Vagina (tissue), 2 donors: Measurements from ENCODE around the gene PRSS27. TPM values are rescaled to one million over a fixed set of nuclear protein-coding genes. Genes with fewer than 3 reads are reported as not detected.

Experiments
- DNase-seq, 2 donors: peaks; one replicate each; pipeline ENCODE4 v3.0.0-alpha.2; 2017; ENCODE audit errors: extremely low spot score in 2 of 2
- H3K27ac ChIP-seq: fragments of 200-600 bp; sonication (generic); one replicate; pipeline ENCODE4 v1.5.1; 2019
- H3K27me3 ChIP-seq: fragments of 200-600 bp; sonication (generic); one replicate; pipeline ENCODE4 v1.5.1; 2019
- H3K36me3 ChIP-seq, 2 donors: fragments of 200-600 bp; sonication (generic); one replicate each; pipeline ENCODE4 v1.5.1; 2017 to 2019
- H3K4me1 ChIP-seq: fragments of 200-600 bp; sonication (generic); one replicate; pipeline ENCODE4 v1.5.1; 2019
- H3K4me3 ChIP-seq, 2 donors: fragments of 200-600 bp; sonication (generic); 1 replicate in 1 of 2; 2 replicates in 1 of 2; pipeline ENCODE4 v1.5.1; 2016 to 2019
- H3K9me3 ChIP-seq: fragments of 200-600 bp; sonication (generic); one replicate; pipeline ENCODE4 v1.5.1; 2019
- CTCF ChIP-seq, 3 experiments: fragments of 450-650 bp in 2 of 3; fragments of 200-600 bp in 1 of 3; sonication (generic) in 1 of 3; IDR thresholded peaks; one replicate each; pipeline ENCODE4 v1.5.1; 2017 to 2019; ENCODE audit warnings: antibody characterized with exemption in 3 of 3, mild to moderate bottlenecking in 2 of 3, moderate library complexity in 2 of 3
- POLR2A ChIP-seq, 2 donors: fragments of 450-650 bp; IDR thresholded peaks; one replicate each; pipeline ENCODE4 v1.6.1; 2017; ENCODE audit warnings: antibody characterized with exemption in 2 of 2, mild to moderate bottlenecking in 2 of 2, moderate library complexity in 2 of 2
- POLR2AphosphoS5 ChIP-seq, 2 donors: sonication (generic); formaldehyde crosslinking; IDR thresholded peaks; one replicate each; pipeline ENCODE4 v1.9.0; 2017; ENCODE audit warnings: antibody characterized with exemption in 2 of 2, mild to moderate bottlenecking in 2 of 2, low read depth in 1 of 2; ENCODE audit not compliant: insufficient read depth in 1 of 2
- intact Hi-C: fragments of 100-400 bp; cut with DNase I; formaldehyde crosslinking; loops from one replicate; pipeline ENCODE4 v1.15.1; 2023
- total RNA-seq: library from RNA; depleted of rRNA; stranded (reverse); fragments of >200 nt; gene quantifications from one replicate; pipeline ENCODE4 v1.2.3, GENCODE V29; 2016

PRSS27 gene
- total RNA-seq, 1 donor from 2014 or later, result 61.6 TPM

DNA sequence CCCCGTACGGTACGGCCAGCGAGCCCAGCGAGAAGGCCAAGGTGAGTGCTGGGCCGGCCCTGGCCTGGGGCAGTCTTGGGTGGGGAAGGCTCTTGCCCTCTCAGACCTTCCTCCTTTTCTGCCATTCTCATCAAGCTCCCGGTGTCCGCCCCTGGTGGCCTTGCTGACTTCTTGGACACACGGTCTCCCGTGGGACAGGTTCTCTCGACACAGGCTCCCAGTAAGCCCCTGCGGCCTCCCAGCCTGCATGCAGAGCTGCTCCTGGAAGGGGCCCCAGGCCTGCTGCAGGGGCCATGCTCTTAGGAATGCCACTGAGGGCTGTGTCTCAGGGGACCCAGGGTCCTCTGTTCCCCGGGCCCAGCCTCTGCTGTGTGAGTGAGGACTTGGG, 17.6 kb downstream of the PRSS27 start:
- H3K9me3 ChIP-seq, result no peaks in the 10 kb centered on the region
- no peaks in the 10 kb centered on the region for H3K4me1 ChIP-seq
- intact Hi-C loops, result no loop called here
- H3K27me3 ChIP-seq, result no peaks in the 10 kb centered on the region
- no peak overlapping the region for H3K4me3 ChIP-seq
- no peak overlapping the region for H3K27ac ChIP-seq
- H3K36me3 ChIP-seq, result peaks cover 0 to 65% of the 10 kb centered on the region in 2 donors
- TF ChIP-seq POLR2AphosphoS5 (IDR thresholded peaks at IDR 0.05; ENCODE audit: insufficient read depth in 1 of 2, low read depth in 1 of 2) (no peak), POLR2A (IDR thresholded peaks at IDR 0.05) (no peak)
- no peak for DNase-seq

GRCh38 chr16:2701713-2702437, 18.1 kb downstream of the PRSS27 start:
- peaks cover 0 to 64% of the 10 kb centered on the region in 2 donors for H3K36me3 ChIP-seq
- H3K27me3 ChIP-seq, result no peaks in the 10 kb centered on the region
- DNase-seq, result no peak
- no peaks in the 10 kb centered on the region for H3K4me1 ChIP-seq
- no peaks in the 10 kb centered on the region for H3K9me3 ChIP-seq
- TF ChIP-seq CTCF (IDR thresholded peaks at IDR 0.05) (no peak), POLR2A (IDR thresholded peaks at IDR 0.05) (no peak), POLR2AphosphoS5 (IDR thresholded peaks at IDR 0.05; ENCODE audit: insufficient read depth in 1 of 2, low read depth in 1 of 2) (no peak)
- intact Hi-C loops, result no loop called here
- H3K4me3 ChIP-seq, result no peak overlapping the region
- no peak overlapping the region for H3K27ac ChIP-seq

DNA sequence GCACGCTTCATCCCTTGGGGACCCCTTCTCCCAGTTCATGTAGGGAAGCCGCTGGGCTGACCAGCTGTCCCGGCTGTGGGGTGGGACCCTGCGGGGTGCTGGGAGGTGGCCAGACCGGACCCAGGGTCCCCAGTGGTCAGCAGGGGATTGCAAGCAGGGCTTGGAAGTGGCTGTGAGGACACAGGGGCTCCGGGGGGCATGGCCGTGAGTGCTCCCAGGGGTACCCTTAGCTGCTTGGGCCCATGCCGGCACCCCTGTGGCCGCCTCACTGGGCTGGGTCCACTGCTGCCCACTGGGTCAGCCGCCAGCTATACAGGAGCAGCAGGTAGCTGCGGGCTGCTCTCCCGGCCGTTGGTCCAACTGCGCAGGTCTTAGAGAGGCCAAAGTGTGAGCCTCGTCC, 18.8 kb downstream of the PRSS27 start:
- Histone ChIP-seq H3K4me1 (no peaks in the 10 kb centered on the region), H3K27me3 (no peaks in the 10 kb centered on the region), H3K9me3 (no peaks in the 10 kb centered on the region), H3K27ac (no peak overlapping the region), H3K4me3 (no peak overlapping the region), H3K36me3 (peaks cover 0 to 65% of the 10 kb centered on the region in 2 donors)
- intact Hi-C loops, result no loop called here
- TF ChIP-seq CTCF (IDR thresholded peaks at IDR 0.05), result no peak
- TF ChIP-seq POLR2A (IDR thresholded peaks at IDR 0.05), result no peak
- TF ChIP-seq POLR2AphosphoS5 (IDR thresholded peaks at IDR 0.05; ENCODE audit: insufficient read depth in 1 of 2, low read depth in 1 of 2), result no peak
- no peak for DNase-seq

DNA sequence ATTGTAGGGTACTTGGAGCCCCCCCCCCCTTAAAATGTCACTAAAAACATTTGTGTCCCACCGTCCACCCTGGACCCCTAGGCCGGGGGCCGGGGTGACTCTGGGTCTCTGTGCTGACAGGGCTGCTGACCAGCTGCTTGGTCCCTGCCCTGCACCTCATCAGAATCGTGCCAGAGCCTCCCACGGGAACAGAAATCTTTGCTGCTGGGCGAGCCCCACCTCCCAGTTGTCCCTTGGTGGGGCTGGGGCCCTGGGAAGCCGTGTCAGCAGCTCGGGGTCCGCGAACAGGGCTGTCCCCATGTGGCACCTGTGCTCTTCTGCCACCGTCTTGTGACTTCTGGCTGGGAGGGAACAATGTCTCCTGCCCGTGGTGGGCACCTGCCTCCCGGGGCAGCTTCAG, 19.2 kb downstream of the PRSS27 start:
- no peaks in the 10 kb centered on the region for H3K4me1 ChIP-seq
- DNase-seq, result no peak
- H3K9me3 ChIP-seq, result no peaks in the 10 kb centered on the region
- intact Hi-C loops, result no loop called here
- TF ChIP-seq CTCF (IDR thresholded peaks at IDR 0.05) (no peak), POLR2A (IDR thresholded peaks at IDR 0.05) (no peak), POLR2AphosphoS5 (IDR thresholded peaks at IDR 0.05; ENCODE audit: insufficient read depth in 1 of 2, low read depth in 1 of 2) (no peak)
- no peak overlapping the region for H3K4me3 ChIP-seq
- peaks cover 0 to 65% of the 10 kb centered on the region in 2 donors for H3K36me3 ChIP-seq
- H3K27ac ChIP-seq, result no peak overlapping the region
- H3K27me3 ChIP-seq, result no peaks in the 10 kb centered on the region

DNA sequence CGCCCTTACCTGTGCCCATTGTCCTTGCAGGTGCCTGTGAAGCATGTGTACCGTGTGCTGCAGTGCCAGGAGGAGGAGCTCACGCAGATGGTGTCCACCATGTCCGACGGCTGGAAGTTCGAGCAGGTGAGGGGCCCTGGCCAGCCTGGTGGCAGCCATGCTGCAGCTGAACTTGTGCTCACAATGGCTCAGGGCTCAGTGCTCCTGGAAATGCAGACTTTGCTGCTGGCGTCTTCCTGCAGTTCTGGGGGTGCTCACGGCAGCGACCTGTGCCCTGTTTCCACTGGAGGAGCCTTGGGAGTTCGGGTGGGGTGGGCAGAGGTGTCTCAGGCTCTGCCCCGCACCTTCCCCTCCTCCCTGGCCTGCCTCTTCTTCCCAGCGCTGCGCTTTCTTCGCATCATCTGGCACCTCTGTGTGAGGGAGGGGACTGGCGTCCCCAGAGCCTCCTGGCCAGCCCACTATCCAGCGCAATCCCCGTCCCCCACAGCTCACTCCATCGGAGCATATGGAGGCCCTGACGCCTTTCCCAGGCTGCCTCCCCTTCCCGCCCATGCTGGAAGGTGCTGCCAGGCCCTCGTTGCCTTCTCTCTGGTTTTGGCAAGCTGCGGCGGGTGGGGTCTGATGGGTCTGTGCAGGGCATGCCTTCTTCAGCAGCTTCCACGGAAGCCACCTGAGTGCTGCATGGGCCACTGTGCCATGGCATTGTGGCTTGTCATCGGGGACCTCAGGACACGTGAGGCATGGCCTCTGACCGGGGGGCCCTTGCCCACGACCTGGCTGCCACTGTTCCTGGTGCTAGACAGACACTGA, 20.0 kb downstream of the PRSS27 start:
- H3K9me3 ChIP-seq, result no peaks in the 10 kb centered on the region
- no peak for DNase-seq
- no peaks in the 10 kb centered on the region for H3K27me3 ChIP-seq
- no peak overlapping the region for H3K4me3 ChIP-seq
- no peak for TF ChIP-seq POLR2A (IDR thresholded peaks at IDR 0.05)
- no peak for TF ChIP-seq CTCF (IDR thresholded peaks at IDR 0.05)
- no peak for TF ChIP-seq POLR2AphosphoS5 (IDR thresholded peaks at IDR 0.05; ENCODE audit: insufficient read depth in 1 of 2, low read depth in 1 of 2)
- intact Hi-C loops, result no loop called here
- peaks cover 0 to 65% of the 10 kb centered on the region in 2 donors for H3K36me3 ChIP-seq
- H3K27ac ChIP-seq, result no peak overlapping the region
- H3K4me1 ChIP-seq, result no peaks in the 10 kb centered on the region
